Liver (tissue), 3 donors: ENCODE measurements around the gene ARFIP1.

Experiments
- HNF4G ChIP-seq: IDR thresholded peaks from 2 replicates; pipeline ENCODE4 v1.6.1; 2016; ENCODE audit warnings: antibody characterized with exemption
- RAD21 ChIP-seq, 2 donors: IDR thresholded peaks; 2 replicates each; pipeline ENCODE4 v1.6.1; 2016; ENCODE audit warnings: antibody characterized with exemption in 2 of 2, mild to moderate bottlenecking in 2 of 2
- REST ChIP-seq: IDR thresholded peaks from 2 replicates; pipeline ENCODE4 v1.6.1; 2016; ENCODE audit warnings: antibody characterized with exemption, mild to moderate bottlenecking
- SP1 ChIP-seq: IDR thresholded peaks from 2 replicates; pipeline ENCODE4 v1.6.1; 2018; ENCODE audit warnings: antibody characterized with exemption, mild to moderate bottlenecking
- YY1 ChIP-seq: IDR thresholded peaks from 2 replicates; pipeline ENCODE4 v1.6.1; 2016; ENCODE audit warnings: antibody characterized with exemption, mild to moderate bottlenecking
- TF ChIP-seq, protein P1 (sequence below): fragments of 150-350 bp; IDR thresholded peaks from 2 replicates; pipeline ENCODE4 v1.5.1; 2017; ENCODE audit warnings: improper control_type of control experiment, low read depth, low read length; ENCODE audit not compliant: missing input control
- TF ChIP-seq, protein P2 (sequence below): IDR thresholded peaks from 2 replicates; pipeline ENCODE4 v1.6.1; 2016; ENCODE audit warnings: antibody characterized with exemption
- donor health status: healthy.
- donor health status: healthy.

GRCh38 chr4:152815078-152815477 lies 35.3 kb downstream of the ARFIP1 start:
- TF ChIP-seq, protein P1, sequence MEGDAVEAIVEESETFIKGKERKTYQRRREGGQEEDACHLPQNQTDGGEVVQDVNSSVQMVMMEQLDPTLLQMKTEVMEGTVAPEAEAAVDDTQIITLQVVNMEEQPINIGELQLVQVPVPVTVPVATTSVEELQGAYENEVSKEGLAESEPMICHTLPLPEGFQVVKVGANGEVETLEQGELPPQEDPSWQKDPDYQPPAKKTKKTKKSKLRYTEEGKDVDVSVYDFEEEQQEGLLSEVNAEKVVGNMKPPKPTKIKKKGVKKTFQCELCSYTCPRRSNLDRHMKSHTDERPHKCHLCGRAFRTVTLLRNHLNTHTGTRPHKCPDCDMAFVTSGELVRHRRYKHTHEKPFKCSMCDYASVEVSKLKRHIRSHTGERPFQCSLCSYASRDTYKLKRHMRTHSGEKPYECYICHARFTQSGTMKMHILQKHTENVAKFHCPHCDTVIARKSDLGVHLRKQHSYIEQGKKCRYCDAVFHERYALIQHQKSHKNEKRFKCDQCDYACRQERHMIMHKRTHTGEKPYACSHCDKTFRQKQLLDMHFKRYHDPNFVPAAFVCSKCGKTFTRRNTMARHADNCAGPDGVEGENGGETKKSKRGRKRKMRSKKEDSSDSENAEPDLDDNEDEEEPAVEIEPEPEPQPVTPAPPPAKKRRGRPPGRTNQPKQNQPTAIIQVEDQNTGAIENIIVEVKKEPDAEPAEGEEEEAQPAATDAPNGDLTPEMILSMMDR: no peak
- TF ChIP-seq, protein P2, sequence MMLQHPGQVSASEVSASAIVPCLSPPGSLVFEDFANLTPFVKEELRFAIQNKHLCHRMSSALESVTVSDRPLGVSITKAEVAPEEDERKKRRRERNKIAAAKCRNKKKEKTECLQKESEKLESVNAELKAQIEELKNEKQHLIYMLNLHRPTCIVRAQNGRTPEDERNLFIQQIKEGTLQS: no peak
- TF ChIP-seq RAD21 (IDR thresholded peaks at IDR 0.05) (no peak), SP1 (no peak), YY1 (no peak), REST (no peak), HNF4G (no peak)
